Measurements from ENCODE around the gene PCDH18. TPM values are rescaled to one million over a fixed set of nuclear protein-coding genes. Genes with fewer than 3 reads are reported as not detected.

Gene PCDH18
- total RNA-seq, 1 experiment from 2014 or later, result 28.0 TPM

GRCh38 chr4:137521053-137521452 lies 11.2 kb downstream of the PCDH18 start (continued):
- no peak for TF ChIP-seq PRDM15 (CRISPR knock-in tag; IDR thresholded peaks at IDR 0.05)
- TF ChIP-seq AFF4 (CRISPR knock-in tag; IDR thresholded peaks at IDR 0.05; ENCODE audit: borderline replicate concordance), result no peak
- no peak for TF ChIP-seq CREB1 (CRISPR knock-in tag; IDR thresholded peaks at IDR 0.05)
- TF ChIP-seq ERG (CRISPR knock-in tag; IDR thresholded peaks at IDR 0.05), result no peak
- no peak for TF ChIP-seq USF1 (CRISPR knock-in tag; IDR thresholded peaks at IDR 0.05)
- no peak for TF ChIP-seq ZBTB43 (CRISPR knock-in tag; IDR thresholded peaks at IDR 0.05)
- TF ChIP-seq CDX4 (CRISPR knock-in tag; IDR thresholded peaks at IDR 0.05; ENCODE audit: borderline replicate concordance), result no peak
- no peak for TF ChIP-seq ETV6 (CRISPR knock-in tag; IDR thresholded peaks at IDR 0.05)
- TF ChIP-seq TP53 (CRISPR knock-in tag; IDR thresholded peaks at IDR 0.05), result no peak
- no peak for TF ChIP-seq CTCF (IDR thresholded peaks at IDR 0.05)

GRCh38 chr4:137519406-137519805 lies 12.9 kb downstream of the PCDH18 start:
- no peak for TF ChIP-seq TP53 (CRISPR knock-in tag; IDR thresholded peaks at IDR 0.05)
- TF ChIP-seq ATF3 (CRISPR knock-in tag; conservative IDR thresholded peaks at IDR 0.05), result no peak
- TF ChIP-seq ZNF138 (CRISPR knock-in tag; conservative IDR thresholded peaks at IDR 0.05), result no peak
- peak overlapping the region; percentile 41; the same call in 1 of the 2 replicates for H3K27ac Mint-ChIP-seq
- ChIA-PET CTCF (no interaction called here), POLR2A (interaction anchor here (0.9 kb wide), 1 partner anchor 13 kb away, joined by 3 read pairs; the partner anchor contains the start of gene PCDH18)
- peaks cover 29% of the 10 kb centered on the region for H3K36me3 Mint-ChIP-seq
- no peak for ATAC-seq
- no peaks in the 10 kb centered on the region for H3K27me3 Mint-ChIP-seq (ENCODE audit: low read depth)
- no peaks in the 10 kb centered on the region for H3K9me3 Mint-ChIP-seq
- DNase-seq (ENCODE audit: low spot score), result no peak
- peaks cover 12% of the 10 kb centered on the region for H3K4me1 Mint-ChIP-seq
- no peak overlapping the region for H3K4me3 Mint-ChIP-seq

All from WTC11 (cell line).